GM18508 (cell line): ENCODE measurements around the gene CLSTN3.
A peak's percentile ranks its signal among the peaks of the same experiment; 100 is the strongest.
"Not testable (repeated sequence)": the region's sequence is repeated elsewhere in the genome, so short reads cannot be mapped to it uniquely, and the experiment has no call there.

Experiments
- ATAC-seq: cut with Tn5 transposase; IDR thresholded peaks from one replicate; pipeline ENCODE4 v1.9.1; 2021; ENCODE audit warnings: moderate number of reproducible peaks; ENCODE audit not compliant: insufficient read depth, unreplicated experiment

The CLSTN3 gene

GRCh38 chr12:7178481-7178880 lies 48.3 kb downstream of the CLSTN3 start:
- ATAC-seq = no peak

GRCh38 chr12:7180685-7181084 lies 50.5 kb downstream of the CLSTN3 start:
- ATAC-seq = no peak

- ATAC-seq = not testable (repeated sequence)
Measured at GRCh38 chr12:7186058-7186457, 55.9 kb downstream of the CLSTN3 start.

- no peak for ATAC-seq
Measured at GRCh38 chr12:7188562-7189397, 58.6 kb downstream of the CLSTN3 start.

GRCh38 chr12:7189398-7190267 lies 59.5 kb downstream of the CLSTN3 start, which contains the start of gene PEX5:
Gene PEX5, plus strand, starts transcription at chr12:7189686. Its CDS starts 692 bp downstream, at chr12:7190378.
- peak; percentile 73 for ATAC-seq

GRCh38 chr12:7190268-7191055 lies 60.3 kb downstream of the CLSTN3 start:
- no peak for ATAC-seq

GRCh38 chr12:7193674-7194073 lies 63.5 kb downstream of the CLSTN3 start:
- ATAC-seq = no peak

- ATAC-seq = no peak
Measured at GRCh38 chr12:7197841-7198240, 67.7 kb downstream of the CLSTN3 start.

GRCh38 chr12:7203109-7203508 lies 72.9 kb downstream of the CLSTN3 start:
- ATAC-seq = no peak

- no peak for ATAC-seq
Measured at GRCh38 chr12:7205091-7205490, 74.9 kb downstream of the CLSTN3 start.

- no peak for ATAC-seq
Measured at GRCh38 chr12:7206691-7207090, 76.5 kb downstream of the CLSTN3 start.

GRCh38 chr12:7207866-7208625 lies 77.9 kb downstream of the CLSTN3 start:
- ATAC-seq = no peak
